ENCODE data around the gene PCBP3. TPM values are rescaled to one million over a fixed set of nuclear protein-coding genes. Genes with fewer than 3 reads are reported as not detected.
"Not testable (repeated sequence)": the region's sequence is repeated elsewhere in the genome, so short reads cannot be mapped to it uniquely, and the experiment has no call there.

Gene PCBP3
- total RNA-seq, 6 experiments from 2014 or later = not detected

- peaks cover 6% of the 10 kb centered on the region; the same call in 1 of the 2 replicates for H3K36me3 Mint-ChIP-seq (ENCODE audit: low read depth)
- no peak overlapping the region for H3K4me3 Mint-ChIP-seq
- no peak overlapping the region for H3K27ac Mint-ChIP-seq
- no peak for TF ChIP-seq CTCF (IDR thresholded peaks at IDR 0.05)
- H3K4me1 Mint-ChIP-seq (ENCODE audit: low read depth) = peaks cover 16% of the 10 kb centered on the region
- H3K27me3 Mint-ChIP-seq (ENCODE audit: insufficient read depth) = peaks cover 34% of the 10 kb centered on the region
- H3K9me3 Mint-ChIP-seq = no peaks in the 10 kb centered on the region
- no peak for DNase-seq
These were observed 185.3 kb downstream of the PCBP3 start for GRCh38 chr21:45828580-45829570.

- H3K4me3 Mint-ChIP-seq = no peak overlapping the region
These were observed 186.1 kb downstream of the PCBP3 start for GRCh38 chr21:45829668-45830067.

DNA sequence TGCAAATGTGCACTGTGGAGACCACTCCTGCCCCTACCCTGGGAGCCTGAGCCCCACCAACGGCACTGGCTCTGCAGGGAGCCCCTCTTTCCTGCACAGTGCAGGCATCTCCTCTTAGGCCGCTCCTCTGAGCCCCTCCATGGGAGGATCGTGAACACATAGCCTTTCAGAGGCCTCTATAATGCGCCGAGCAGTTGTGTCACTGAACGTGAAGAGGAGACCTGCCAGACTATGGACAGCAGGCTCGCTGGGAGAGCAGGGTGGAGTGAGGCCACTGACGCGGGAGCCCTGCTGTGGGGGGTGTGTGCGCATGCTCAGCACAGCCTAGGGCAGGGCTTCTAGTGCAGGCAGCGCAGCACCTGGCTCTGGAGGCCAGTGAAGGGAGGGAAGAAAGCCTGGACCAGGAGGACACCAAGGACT lies 186.7 kb downstream of the PCBP3 start:
- no peak overlapping the region for H3K4me3 Mint-ChIP-seq
- peaks cover 6% of the 10 kb centered on the region; the same call in 1 of the 2 replicates for H3K36me3 Mint-ChIP-seq (ENCODE audit: low read depth)
- no peak overlapping the region for H3K27ac Mint-ChIP-seq
- no peaks in the 10 kb centered on the region for H3K9me3 Mint-ChIP-seq
- peaks cover 25% of the 10 kb centered on the region for H3K27me3 Mint-ChIP-seq (ENCODE audit: insufficient read depth)
- TF ChIP-seq CTCF (IDR thresholded peaks at IDR 0.05) = no peak
- H3K4me1 Mint-ChIP-seq (ENCODE audit: low read depth) = peaks cover 16% of the 10 kb centered on the region
- DNase-seq = no peak

More at GRCh38 chr21:45829668-45830067, 186.1 kb downstream of the PCBP3 start:
- Mint-ChIP-seq H3K9me3 (no peaks in the 10 kb centered on the region), H3K36me3 (ENCODE audit: low read depth) (peaks cover 6% of the 10 kb centered on the region; the same call in 1 of the 2 replicates), H3K27ac (no peak overlapping the region), H3K27me3 (ENCODE audit: insufficient read depth) (peaks cover 30% of the 10 kb centered on the region), H3K4me1 (ENCODE audit: low read depth) (peaks cover 16% of the 10 kb centered on the region)
- DNase-seq = no peak
- TF ChIP-seq CTCF (IDR thresholded peaks at IDR 0.05) = no peak

DNA sequence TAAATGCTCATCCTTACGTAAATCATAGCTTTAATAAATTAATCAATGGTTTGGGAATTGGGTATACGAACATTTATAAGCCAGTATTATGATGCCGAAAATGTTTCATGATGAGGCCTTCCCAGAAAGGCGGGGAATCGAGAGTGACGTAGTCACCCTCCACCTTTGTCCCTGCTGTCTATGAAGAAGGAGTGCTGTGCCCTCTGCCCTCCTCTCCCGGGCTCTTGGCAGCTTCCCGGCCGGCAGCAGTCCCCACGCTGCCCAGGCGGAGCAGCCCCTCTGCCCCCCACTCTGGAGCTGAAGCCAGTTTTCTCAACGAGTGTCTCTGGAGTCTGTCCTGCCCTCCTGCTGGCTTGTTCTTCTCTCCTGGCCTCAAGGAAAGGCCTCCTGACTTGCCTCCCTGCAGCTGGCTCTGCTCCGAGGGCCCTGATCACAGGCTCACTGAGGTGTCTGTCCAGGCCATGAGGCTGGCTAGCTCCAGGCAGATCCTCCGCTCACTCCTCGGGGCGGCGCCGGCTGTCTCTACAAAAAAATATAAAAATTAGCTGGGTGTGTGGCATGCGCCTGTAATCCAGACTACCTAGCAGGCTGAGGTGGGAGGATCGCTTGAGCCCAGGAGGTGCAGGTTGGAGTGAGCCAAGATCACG lies 187.3 kb downstream of the PCBP3 start:
- Mint-ChIP-seq H3K4me1 (ENCODE audit: low read depth) (peaks cover 16% of the 10 kb centered on the region), H3K27me3 (ENCODE audit: insufficient read depth) (peaks cover 22% of the 10 kb centered on the region), H3K27ac (no peak overlapping the region), H3K36me3 (ENCODE audit: low read depth) (peaks cover 6% of the 10 kb centered on the region; the same call in 1 of the 2 replicates), H3K4me3 (no peak overlapping the region), H3K9me3 (no peaks in the 10 kb centered on the region)
- DNase-seq = no peak
- TF ChIP-seq CTCF (IDR thresholded peaks at IDR 0.05) = no peak

DNA sequence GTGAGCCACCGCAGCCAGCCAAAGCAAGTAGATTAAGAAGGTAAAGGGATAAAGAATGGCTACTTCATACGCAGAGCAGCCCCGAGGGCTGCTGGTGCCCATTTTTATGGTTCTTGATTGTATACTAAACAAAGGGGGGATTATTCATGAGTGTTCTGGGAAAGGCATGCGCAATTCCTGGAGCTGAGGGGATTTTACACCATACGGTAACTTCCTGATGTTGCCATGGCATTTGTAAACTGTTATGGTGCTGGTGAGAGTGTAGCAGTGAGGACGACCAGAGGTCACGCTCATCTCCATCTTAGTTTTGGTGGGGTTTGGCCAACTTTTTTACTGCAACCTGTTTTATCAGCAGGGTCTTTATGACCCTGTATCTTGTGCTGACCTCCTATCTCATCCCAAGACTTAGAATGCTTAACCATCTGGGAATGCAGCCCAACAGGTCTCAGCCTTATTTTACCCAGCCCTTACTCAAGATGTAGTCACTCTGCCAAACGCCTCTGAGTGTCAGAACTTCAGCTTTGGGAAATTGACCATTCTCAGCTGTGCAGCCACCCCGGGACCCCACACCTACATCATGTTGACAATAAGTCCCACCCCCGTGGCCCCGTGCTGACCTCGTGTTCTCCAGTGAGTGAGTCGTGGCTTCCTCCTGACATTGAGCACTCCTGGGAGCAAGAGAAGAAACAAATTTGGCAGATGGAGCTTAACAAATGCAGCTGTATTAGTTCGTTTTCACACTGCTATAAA lies 188.6 kb downstream of the PCBP3 start:
- H3K27ac Mint-ChIP-seq = no peak overlapping the region
- no peak for TF ChIP-seq CTCF (IDR thresholded peaks at IDR 0.05)

DNA sequence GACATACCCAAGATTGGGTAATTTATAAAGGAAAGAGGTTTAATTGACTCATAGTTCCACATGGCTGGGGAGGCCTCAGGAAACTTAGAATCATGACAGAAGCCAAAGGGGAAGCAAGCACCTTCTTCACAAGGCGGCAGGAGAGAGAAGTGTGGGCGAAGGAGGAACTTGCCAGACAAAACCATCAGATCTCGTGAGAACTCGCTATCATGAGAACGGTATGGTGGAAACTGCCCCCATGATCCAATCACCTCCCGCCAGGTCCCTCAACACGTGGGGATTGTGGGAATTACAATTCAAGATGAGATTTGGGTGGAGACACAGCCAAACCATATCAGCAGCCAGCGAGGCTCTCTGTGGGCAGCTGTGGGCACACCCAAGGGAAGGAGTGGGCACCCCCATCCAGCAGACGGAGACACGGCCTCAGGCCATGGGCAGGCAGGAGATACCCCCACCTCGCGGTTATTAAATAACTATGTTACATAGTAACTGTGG lies 189.3 kb downstream of the PCBP3 start:
- not testable (repeated sequence) for H3K27ac Mint-ChIP-seq; H3K9me3 Mint-ChIP-seq; H3K36me3 Mint-ChIP-seq (ENCODE audit: low read depth); DNase-seq; H3K4me3 Mint-ChIP-seq
- H3K4me1 Mint-ChIP-seq (ENCODE audit: low read depth) = peaks cover 16% of the 10 kb centered on the region
- peaks cover 22% of the 10 kb centered on the region for H3K27me3 Mint-ChIP-seq (ENCODE audit: insufficient read depth)

More for the DNA sequence above, 188.6 kb downstream of the PCBP3 start:
- peaks cover 6% of the 10 kb centered on the region; the same call in 1 of the 2 replicates for H3K36me3 Mint-ChIP-seq (ENCODE audit: low read depth)
- H3K4me3 Mint-ChIP-seq = no peak overlapping the region
- H3K9me3 Mint-ChIP-seq = no peaks in the 10 kb centered on the region
- H3K27me3 Mint-ChIP-seq (ENCODE audit: insufficient read depth) = peaks cover 22% of the 10 kb centered on the region
- no peak for DNase-seq
- H3K4me1 Mint-ChIP-seq (ENCODE audit: low read depth) = peaks cover 20% of the 10 kb centered on the region

All from HFFc6 (cell line).